Activated CD8-positive, alpha-beta memory T cell treated with anti-CD3 and anti-CD28 coated beads, Interleukin-2, amount 50 U/mL, for 24 hours (primary cell): Measurements from ENCODE around the gene SERPINB6.
"Not testable (repeated sequence)": the region's sequence is repeated elsewhere in the genome, so short reads cannot be mapped to it uniquely, and the experiment has no call there.

Experiments
- DNase-seq: peaks from one replicate; pipeline ENCODE4 v3.0.0-alpha.2; 2020; ENCODE audit errors: extremely low read depth

Gene SERPINB6

DNA sequence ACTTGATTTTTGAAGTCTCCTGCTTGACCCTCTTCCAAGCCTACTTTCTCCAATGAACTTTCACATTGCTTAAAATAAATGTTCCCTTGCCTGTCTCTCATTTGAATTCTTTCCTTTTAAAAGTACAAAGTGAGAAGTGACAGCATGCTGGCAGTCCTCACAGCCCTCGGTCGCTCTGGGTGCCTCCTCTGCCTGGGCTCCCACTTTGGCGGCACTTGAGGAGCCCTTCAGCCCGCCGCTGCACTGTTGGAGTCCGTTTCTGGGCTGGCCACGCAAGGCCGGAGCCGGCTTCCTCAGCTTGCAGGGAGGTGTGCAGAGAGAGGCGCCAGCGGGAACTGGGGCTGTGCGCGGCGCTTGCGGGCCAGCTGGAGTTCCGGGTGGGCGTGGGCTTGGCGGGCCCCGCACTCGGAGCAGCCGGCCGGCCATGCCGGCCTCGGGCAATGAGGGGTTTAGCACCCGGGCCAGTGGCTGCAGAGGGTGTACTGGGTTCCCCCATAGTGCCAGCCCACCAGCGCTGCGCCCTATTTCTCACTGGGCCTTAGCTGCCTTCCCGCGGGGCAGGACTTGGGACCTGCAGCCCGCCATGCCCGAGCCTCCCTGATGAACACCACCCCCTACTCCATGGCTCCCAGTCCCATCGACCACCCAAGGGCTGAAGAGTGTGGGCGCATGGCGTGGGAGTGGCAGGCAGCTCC lies 31.9 kb downstream of the SERPINB6 start:
- DNase-seq: no peak

DNA sequence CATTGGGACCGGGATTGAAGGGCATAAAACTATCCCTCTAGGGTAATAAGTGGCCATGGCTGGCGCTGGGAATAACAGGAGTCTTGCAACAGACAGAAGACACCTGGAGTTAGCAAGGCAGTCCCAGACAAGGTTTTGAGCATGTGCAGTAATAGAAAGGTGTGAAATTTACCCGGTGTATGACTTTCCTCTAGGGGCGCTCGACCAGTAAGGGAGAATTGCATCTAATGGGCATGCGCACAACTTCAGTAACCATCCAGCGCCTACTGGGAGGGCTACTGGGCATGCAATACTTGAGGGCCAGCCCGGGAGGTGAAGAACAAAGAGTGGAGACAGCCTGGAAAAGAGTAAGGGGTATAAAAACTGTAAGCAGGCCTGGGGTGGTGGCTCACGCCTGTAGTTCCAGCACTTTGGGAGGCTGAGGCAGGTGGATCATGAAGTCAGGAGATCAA lies 32.7 kb downstream of the SERPINB6 start:
- no peak for DNase-seq

DNA sequence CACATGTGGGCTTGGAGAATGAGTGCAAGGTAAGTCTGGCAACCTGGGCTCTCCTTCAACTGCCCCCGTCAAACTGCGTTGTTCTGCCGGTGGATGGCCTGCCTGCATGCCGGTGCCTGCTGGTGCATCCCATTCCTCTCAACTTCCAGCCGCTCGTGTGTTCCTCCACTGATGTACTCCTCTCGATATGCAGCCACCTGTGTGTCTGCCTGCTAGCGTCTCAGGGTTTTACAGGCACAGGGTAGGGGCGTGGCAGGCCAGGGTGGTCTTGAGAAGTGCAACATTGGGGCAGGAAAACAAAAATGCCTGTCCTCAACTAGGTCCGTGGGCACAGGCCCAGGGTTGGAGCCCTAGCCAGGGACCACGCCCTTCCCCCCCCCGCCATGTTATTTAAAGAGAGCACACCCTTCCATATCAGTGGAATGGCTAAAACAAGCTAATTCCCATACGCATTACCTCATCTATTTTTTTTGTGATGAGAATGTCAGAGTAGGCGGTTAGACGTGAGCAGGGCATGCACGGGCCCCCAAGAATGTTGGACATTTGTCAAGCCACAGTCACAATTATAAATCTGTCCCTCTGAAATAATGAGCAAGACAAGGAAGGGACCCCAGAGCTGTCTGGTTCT lies 33.2 kb downstream of the SERPINB6 start:
- DNase-seq: no peak

DNA sequence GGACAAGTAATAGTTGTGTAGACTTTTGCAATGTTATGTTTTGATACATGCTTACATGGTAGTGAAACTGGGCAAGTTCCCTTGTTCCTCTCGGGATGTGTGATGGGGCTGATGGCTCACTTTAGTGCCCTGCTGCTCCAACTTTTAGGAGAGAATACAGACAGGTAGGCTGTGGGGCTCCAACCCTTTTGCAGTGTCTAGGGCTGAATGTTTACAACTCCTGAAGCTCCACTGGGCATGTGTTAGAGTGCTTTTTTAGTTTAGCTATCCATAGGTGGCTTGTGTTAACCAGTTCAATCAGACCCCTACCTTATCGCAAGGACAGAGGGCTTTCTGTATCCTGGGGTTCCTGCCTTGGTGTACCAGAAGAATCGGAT lies 33.8 kb downstream of the SERPINB6 start:
- no peak for DNase-seq

DNA sequence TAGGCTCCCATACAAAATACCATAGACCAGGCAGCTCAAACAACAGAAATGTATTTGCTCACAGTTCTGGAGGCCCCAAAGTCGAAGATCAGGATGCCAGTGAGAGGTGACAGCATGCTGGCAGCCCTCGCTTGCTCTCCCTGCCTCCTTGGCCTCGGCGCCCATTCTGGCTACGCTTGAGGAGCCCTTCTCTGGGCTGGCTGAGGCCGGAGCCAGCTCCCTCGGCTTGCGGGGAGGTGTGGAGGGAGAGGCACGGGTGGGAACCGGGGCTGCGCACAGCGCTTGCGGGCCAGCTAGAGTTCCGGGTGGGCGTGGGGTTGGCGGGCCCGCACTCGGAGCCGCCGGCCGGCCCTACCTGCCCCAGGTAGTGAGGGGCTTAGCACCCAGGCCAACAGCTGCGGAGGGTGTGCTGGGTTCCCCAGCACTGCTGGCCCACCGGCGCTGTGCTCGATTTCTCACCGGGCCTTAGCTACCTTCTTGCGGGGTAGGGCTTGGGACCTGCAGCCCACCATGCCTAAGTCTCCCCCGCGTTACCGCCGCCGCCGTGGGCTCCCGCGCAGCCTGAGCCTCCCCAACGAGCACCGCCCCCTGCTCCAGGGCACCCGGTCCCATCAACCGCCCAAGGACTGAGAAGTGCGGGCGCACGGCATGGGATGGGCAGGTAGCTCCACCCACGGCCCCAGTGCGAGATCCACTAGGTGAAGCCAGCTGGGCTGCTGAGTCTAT lies 35.6 kb downstream of the SERPINB6 start:
- no peak for DNase-seq

DNA sequence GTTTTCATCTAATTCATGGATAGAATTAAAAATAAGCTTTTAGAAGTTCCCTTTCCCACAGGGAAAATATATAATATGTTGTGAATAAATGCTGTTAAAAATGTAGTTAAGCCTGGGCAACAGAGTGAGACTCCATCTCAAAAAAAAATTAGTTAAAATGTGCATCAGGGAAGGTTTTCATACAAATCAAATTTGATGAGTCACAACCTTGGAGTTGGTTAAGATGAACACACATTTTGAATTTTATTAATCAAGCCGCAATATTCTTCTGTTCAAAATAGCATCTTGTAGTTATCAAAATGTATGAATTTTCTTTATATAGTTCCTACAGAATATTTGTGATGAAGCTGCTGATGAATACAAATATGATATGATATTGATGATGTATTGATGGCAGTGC lies 37.3 kb downstream of the SERPINB6 start:
- no peak for DNase-seq

DNA sequence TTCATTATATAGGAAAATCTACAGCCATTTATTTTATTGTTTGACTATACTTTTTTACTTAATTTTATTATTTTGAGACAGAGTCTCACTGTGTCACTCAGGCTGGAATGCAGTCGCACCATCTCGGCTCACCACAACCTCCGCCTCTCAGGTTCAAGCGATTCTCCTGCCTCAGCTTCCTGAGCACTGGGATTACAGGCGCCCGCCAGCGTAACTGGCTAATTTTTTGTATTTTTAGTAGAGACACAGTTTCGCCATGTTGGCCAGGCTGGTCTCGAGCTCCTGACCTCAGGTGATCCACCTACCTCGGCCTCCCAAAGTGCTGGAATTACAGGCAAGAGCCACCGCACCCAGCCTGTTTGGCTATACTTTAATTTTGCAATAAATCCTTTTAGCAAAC lies 38.5 kb downstream of the SERPINB6 start:
- not testable (repeated sequence) for DNase-seq

DNA sequence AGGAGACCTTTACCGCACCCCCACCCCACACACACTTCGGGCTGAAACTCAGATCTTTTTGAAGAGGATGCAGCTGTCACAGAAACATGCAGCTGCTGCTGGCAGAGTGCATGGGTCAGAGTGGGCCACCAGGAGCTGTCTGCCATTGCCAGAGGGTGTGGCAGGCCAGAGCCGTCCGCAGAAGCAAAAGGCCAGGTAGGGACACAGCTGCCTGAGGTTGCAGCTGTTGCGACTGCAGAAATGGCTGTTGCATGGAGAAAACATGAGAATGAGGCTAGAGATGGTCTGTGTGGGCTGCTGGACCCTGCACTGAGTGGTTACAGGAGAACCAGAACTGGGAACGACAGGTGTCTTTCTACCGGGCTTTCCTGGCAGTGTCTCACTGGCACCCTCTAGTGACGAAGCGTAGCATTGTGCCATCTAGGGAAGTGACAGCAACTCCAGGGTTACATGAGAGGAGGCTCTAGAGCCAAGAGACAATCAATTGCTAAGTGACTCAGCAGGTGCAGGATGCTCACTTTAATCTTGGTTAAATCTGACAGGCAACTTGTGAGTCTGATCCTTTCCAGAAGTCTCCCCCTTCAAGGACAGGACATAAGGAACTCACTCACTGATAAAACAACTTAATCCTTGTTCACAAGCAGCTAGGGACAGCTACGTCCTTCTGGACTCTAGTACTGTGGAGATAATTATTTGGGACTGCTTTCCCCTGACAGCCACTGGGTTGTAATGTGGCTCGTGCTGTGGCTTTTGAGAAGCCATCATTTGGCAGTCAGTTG lies 39.2 kb downstream of the SERPINB6 start:
- peak; percentile 75 for DNase-seq

DNA sequence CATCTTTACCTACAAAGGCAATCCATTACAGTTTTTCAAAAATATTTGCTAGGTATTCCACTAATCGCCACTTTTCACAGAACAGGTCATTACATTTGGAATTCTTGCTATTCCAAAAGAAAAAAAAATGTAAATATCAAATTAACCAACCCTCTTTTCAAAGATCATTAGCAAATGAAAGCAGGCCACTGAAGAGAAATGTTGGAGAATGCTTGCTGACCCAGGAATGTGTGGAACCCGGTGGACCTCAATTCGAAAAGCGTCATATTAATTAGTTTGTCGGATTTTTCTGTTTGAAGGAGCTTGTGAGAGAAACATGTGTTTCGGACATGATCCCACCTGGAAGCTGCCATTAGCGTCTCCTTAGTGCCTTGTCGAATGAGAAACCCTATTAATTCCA lies 40.3 kb downstream of the SERPINB6 start:
- DNase-seq: no peak

DNA sequence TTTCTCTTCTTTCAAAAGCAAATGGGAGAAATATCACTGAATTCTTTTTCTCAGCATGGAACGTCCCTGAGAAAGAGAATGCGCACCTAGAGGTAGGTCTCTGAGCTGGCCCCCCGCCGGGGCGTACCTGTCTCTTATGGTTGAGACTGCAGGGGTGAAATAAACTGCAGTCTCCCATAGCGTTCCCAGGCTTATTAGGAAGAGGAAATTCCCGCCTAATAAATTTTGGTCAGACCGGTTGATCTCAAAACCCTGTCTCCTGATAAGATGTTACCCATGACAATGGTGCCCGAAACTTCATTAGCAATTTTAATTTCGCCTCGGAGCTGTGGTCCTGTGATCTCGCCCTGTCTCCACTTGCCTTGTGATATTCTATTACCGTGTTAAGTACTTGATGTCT lies 43.4 kb downstream of the SERPINB6 start:
- DNase-seq: not testable (repeated sequence)

DNA sequence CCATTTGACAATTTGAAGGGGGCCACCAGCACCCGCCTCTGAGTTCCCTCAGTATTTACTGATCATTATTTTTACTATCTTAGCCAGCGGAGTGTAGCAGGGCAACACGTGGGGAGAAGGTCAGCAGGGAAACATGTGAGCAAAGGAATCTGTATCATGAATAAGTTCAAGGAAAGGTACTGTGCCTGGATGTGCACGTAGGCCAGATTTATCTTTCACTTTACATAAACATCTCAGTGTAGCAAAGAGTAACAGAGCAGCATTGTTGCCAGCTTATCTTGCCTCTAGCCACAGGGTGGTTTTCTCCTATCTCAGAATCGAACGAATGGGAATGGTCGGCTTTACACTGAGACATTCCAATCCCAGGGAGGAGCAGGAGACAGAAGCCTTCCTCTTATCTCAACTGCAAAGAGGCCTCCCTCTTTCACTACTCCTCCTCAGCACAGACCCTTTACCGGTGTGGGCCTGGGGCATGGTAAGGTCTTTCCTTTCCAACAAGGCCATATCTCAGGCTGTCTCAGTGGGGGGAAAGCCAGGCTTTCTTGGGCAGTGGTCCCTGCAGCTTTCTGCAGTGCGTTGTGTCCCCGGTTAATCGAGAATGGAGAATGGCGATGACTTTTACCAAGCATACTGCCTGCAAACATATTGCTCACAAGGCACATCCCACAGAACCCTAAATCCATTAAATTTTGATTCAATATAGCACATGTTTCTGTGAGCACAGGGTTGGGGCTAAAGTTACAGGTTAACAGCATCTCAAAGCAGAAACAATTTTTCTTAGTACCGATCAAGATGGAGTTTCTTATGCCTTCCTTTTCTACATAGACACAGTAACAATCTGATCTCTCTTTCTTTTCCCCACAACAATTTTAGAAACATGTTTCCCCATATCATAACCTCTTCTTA lies 45.3 kb downstream of the SERPINB6 start:
- not testable (repeated sequence) for DNase-seq

DNA sequence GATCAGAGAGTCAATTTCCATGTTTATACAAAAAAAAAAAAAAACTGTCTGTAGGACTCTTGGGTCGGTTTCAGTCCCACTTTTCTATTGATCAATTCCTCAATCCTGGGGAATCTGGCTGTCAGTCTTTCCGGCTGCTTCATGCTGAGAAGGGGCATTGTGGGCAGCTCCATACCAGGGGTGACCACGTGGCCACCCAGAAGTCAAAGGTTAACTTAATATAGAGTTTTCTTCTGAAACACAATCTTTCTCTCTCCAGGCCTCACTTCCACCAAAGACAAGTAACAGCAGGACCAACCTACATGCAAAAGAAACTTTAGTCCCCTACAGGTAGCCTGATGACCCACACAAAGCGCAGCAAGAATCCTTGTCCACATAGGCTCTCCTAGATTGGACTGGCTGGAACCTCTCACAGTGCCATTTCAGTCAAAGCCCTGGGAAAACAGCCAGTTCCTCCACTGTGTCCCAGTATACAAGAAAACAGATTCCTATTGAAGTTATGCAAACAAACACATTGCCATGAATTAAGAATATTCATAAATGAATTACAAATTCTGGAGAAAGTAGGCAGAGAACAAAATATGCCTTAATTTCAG lies 49.7 kb downstream of the SERPINB6 start:
- no peak for DNase-seq

DNA sequence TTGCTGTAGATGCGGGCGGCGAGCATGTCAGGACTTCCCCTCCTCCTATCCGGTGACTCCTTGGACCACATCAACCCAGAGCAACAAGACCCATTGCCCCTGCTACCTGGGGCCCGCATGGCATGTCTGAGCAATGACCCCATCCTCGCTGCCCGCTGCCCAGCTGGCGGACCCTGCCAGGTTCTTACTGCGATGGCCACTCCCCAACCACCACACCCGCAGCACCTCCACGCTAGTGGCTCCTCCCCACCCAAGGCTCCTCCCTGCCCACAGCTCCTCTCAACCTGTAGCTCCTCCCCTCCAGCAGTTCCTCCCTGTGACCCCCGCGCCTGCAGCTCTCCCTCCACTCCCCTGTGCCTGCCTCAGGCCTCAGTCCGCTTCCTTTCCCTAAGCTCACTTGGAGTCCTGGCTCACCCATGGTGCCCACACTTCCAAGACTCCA lies 50.7 kb downstream of the SERPINB6 start:
- no peak for DNase-seq

DNA sequence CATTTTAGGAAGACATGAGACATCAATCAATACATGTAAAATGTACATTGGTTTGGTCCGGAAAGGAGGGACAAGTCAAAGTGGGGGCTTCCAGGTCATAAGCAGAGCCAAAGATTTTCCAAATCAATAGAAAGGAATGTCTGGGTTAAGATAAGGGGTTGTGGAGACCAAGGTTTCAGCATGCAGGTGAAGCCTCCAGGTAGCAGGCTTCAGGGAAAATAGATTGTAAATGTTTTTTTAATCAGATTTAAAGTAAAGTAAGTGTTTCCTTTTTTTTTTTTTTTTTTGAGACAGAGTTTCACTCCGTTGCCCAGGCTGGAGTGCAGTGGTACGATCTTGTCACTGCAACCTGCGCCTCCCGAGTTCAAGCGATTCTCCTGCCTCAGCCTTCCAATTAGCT lies 51.5 kb downstream of the SERPINB6 start:
- DNase-seq: no peak

DNA sequence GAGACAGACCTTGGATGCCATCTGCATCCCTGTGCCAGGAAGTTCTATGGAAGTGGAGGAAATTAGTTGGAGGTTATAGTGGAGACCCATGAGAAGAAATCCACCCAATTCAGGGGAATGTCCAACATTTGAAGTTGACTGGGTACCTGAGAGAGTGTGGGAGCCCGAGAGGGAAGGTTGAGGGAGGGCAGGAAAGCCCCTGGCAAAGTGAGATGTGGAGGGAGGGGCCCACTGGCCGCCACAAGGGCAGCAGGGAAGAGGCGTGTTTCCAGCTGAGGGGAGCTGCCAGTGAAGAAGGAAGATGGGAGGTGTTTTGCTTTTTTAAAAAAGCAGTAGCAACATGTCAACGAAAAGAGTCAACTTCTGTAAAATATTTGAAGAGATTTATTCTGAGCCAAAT lies 52.0 kb downstream of the SERPINB6 start:
- no peak for DNase-seq

DNA sequence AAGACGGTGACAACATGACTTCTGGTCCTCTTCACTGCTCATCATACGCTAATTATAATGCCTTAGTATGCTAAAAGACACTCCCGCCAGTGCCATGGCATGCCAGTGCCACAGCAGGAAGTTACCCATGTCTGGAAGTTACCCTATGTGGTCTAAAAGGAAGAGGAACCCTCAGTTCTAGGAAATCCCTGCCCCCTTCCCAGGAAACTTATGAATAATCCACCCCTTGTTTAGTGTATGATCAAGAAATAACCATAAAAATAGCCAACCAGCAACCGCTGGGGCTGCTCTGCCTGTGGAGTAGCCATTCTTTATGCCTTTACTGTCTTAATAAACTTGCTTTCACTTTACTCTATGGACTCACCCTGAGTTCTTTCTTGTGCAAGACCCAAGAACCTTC lies 52.4 kb downstream of the SERPINB6 start:
- DNase-seq: no peak

DNA sequence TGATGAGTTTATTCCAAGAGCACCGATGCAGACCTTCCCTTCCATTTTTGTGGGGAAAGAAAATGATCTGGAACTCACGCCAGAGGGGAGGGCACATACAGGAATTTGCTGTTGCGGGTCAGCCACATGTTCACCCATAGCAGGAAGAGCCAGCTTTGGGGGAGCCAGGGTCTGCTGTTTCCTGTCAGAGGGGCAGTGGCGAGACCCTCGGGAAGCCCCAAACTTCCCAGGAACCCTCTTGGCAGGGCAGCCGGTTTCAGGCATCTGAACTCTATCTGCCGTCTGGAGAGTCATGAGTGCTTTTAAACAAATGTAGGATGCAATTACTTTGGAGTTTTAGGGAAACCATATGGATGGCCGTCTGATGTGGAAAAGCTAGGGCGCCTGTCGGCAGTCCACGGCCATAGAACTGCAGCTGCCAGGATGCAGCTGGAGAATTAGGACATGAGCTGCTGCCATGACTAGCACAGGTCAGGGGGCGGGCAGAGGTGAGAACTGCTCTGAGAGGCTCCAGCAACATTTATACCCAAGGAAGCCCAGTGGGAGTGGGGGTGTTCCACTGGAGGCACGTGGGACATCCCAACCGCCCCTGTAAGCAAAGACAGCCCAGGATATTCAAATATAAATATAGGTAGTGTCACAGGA lies 53.4 kb downstream of the SERPINB6 start:
- no peak for DNase-seq

DNA sequence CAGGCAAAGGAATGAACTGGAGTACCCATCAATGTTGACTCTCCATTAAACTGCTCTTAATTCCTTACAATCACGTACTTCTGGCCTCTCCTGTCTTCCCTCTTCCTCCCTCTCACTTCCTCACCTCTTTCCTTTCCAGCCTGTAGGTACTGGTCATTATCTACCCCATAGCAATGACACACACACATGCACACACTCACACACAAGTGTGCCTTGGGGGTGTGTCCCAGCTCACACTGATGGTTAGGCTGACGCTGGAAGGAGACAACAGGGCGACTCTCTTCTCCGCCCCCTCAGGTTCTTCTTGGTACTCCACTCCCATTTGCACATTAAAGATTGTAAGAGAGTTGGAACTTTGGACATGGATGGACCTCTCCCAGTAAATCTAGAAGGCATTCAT lies 54.3 kb downstream of the SERPINB6 start:
- DNase-seq: no peak

DNA sequence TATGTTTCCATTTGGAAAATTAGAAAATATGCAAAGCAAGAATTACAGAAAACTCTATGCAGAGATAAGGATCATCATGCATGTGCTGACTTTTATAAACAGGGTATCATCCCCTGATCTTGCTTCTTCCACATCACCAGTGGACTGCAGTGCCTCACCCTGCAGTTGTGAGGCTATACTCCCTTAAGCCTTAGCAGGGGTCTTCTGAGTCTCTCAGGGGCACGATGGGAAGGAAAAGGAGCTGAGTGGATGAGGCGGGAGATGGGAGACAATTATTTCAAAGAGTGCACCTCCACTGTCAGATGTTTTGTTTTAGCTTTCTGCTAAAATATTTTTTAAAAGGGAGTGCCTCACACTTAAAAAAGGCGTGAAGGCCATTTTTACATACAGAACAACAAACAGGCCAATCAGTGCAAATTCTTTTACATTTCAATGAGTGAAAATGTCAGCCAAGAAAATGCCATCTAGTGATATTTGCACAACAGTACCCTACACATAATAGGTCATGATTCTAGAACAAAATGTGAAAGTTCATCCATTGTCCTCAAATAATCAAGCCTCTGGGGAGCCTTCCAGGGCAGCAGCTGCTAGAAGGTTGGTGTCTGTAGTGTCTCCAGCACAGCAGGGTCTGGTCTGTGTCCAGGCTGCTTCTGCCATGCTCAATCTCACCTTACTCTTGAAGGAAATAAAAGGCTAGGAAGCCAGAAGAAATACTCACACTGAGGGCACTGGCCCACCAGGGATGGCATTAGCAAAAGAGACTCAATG lies 55.0 kb downstream of the SERPINB6 start:
- DNase-seq: no peak
